Stomach (tissue), 9 donors: ENCODE measurements around the gene DPH7. TPM values are rescaled to one million over a fixed set of nuclear protein-coding genes. Genes with fewer than 3 reads are reported as not detected.

Experiments used
- DNase-seq, 2 donors: peaks; one replicate each; pipeline versions ENCODE4 v3.0.0 to v3.0.0-alpha.2; 2013 to 2019
- H3K27ac ChIP-seq, 5 donors: fragments of 200-600 bp in 4 of 5; sonication (generic) in 4 of 5; one replicate each; pipeline ENCODE4 v1.5.1; 2013 to 2019; ENCODE audit warnings: mild to moderate bottlenecking in 1 of 5, moderate library complexity in 1 of 5
- H3K27me3 ChIP-seq, 3 donors: fragments of 200-600 bp; sonication (generic); one replicate each; pipeline ENCODE4 v1.5.1; 2017 to 2019; ENCODE audit warnings: mixed run types in 1 of 3
- H3K36me3 ChIP-seq, 4 donors: fragments of 200-600 bp; sonication (generic); 1 replicate in 3 of 4; 2 replicates in 1 of 4; pipeline ENCODE4 v1.5.1; 2016 to 2019
- H3K4me1 ChIP-seq, 4 donors: fragments of 200-600 bp; sonication (generic); one replicate each; pipeline ENCODE4 v1.5.1; 2016 to 2019
- H3K4me3 ChIP-seq, 4 donors: fragments of 200-600 bp; sonication (generic) in 3 of 4; one replicate each; pipeline ENCODE4 v1.5.1; 2016 to 2019; ENCODE audit warnings: mild to moderate bottlenecking in 1 of 4
- H3K9me3 ChIP-seq, 4 donors: fragments of 200-600 bp; sonication (generic); one replicate each; pipeline ENCODE4 v1.5.1; 2016 to 2019
- CTCF ChIP-seq, 7 experiments: fragments of 450-650 bp in 4 of 7; fragments of 200-600 bp in 3 of 7; sonication (generic) in 3 of 7; IDR thresholded peaks; one replicate each; pipeline ENCODE4 v1.5.1; 2016 to 2019; ENCODE audit warnings: antibody characterized with exemption in 7 of 7, control low read depth in 2 of 7, mild to moderate bottlenecking in 1 of 7
- EP300 ChIP-seq: sonication (generic); formaldehyde crosslinking; IDR thresholded peaks from one replicate; pipeline ENCODE4 v1.6.1; 2017; ENCODE audit warnings: antibody characterized with exemption
- POLR2A ChIP-seq, 4 donors: fragments of 450-650 bp; IDR thresholded peaks; one replicate each; pipeline ENCODE4 v1.6.1; 2016; ENCODE audit warnings: antibody characterized with exemption in 4 of 4, control low read depth in 2 of 4, mild to moderate bottlenecking in 1 of 4, moderate library complexity in 1 of 4
- POLR2AphosphoS5 ChIP-seq, 3 donors: sonication (generic); formaldehyde crosslinking; IDR thresholded peaks; one replicate each; pipeline ENCODE4 v1.6.1; 2016; ENCODE audit warnings: antibody characterized with exemption in 3 of 3
- WGBS, 5 donors: extraction: QIAGEN DNeasy Blood & Tissue Kit in 3 of 5; methylation state at CpG; one replicate each; pipeline versions ENCODE4 v1.1.5 to v1.1.7; 2013 to 2018; 5-methylcytosine and 5-hydroxymethylcytosine counted together
- intact Hi-C: fragments of 100-400 bp; cut with DNase I; formaldehyde crosslinking; loops from one replicate; pipeline ENCODE4 v1.15.1; 2023; ENCODE audit warnings: low total_unique reads
- polyA plus RNA-seq, 3 donors: library from polyadenylated mRNA; stranded (reverse); fragments of 200-250 nt; gene quantifications; one replicate each; pipeline ENCODE4 v1.2.3, GENCODE V29; 2013
- total RNA-seq, 5 donors: library from RNA; depleted of rRNA; stranded (reverse); fragments of >200 nt; gene quantifications; one replicate each; pipeline versions ENCODE4 v1.1.0 to v1.2.3, GENCODE V29; 2014 to 2016
- donor health status: healthy with polysubstance abuse.
- donor health status: Bipolar disorder and iron deficiency.
- donor health status: healthy.

DPH7 gene
- total and polyA plus RNA-seq, 8 donors: 14.3 to 134 (median 23.8) TPM

- intact Hi-C loops: no loop called here
- H3K4me3 ChIP-seq: no peak overlapping the region
- TF ChIP-seq CTCF (IDR thresholded peaks at IDR 0.05) (no peak), EP300 (no peak), POLR2AphosphoS5 (IDR thresholded peaks at IDR 0.05) (no peak), POLR2A (IDR thresholded peaks at IDR 0.05) (no peak)
- 92 to 95% (median 95%) methylated on average over 23 to 28 of the region's 28 CpGs for WGBS, 5 donors
- peaks cover 0 to 28% (median 18%) of the 10 kb centered on the region in 4 donors for H3K36me3 ChIP-seq
- DNase-seq: no peak
- no peaks in the 10 kb centered on the region for H3K9me3 ChIP-seq
- no peak overlapping the region for H3K27ac ChIP-seq
- H3K27me3 ChIP-seq: no peaks in the 10 kb centered on the region
- peaks cover 0 to 8% (median 0%) of the 10 kb centered on the region in 4 donors for H3K4me1 ChIP-seq
Observed at GRCh38 chr9:137505421-137506140, 73.1 kb downstream of the DPH7 start.

Other genes with a start within 250 kb of the DPH7 start
- gene EXD3, start 155.8 kb downstream of the DPH7 start, total RNA-seq: 100 to 1,000 TPM in 1 of 5 donors, 10 to 100 TPM in 4; 12.9 to 105 (median 28.1) TPM
- 10 to 100 TPM; 17.4 to 27.3 (median 20.7) TPM for gene EXD3, start 155.8 kb downstream of the DPH7 start, polyA plus RNA-seq
- gene NOXA1, start 155.5 kb downstream of the DPH7 start, total RNA-seq: 10 to 100 TPM in 2 of 5 donors, 1 to 10 TPM in 3; 3.5 to 43.2 (median 8.3) TPM
- 10 to 100 TPM; 14.4 to 20.5 (median 15.1) TPM for gene NOXA1, start 155.5 kb downstream of the DPH7 start, polyA plus RNA-seq
- 10 to 100 TPM in 2 of 5 donors, 1 to 10 TPM in 1, under 1 TPM in 2; 0.89 to 37.9 (median 5.9) TPM for gene ENTPD8, start 137.6 kb downstream of the DPH7 start, total RNA-seq
- gene ENTPD8, start 137.6 kb downstream of the DPH7 start, polyA plus RNA-seq: 10 to 100 TPM in 1 of 3 donors, 1 to 10 TPM in 2; 2.8 to 16.2 (median 7.6) TPM
- gene NSMF, start 119.6 kb downstream of the DPH7 start, total RNA-seq: 10 to 100 TPM; 11.7 to 84.9 (median 56.6) TPM
- 10 to 100 TPM; 20.3 to 45.4 (median 28.9) TPM for gene NSMF, start 119.6 kb downstream of the DPH7 start, polyA plus RNA-seq
- gene PNPLA7, start 28.5 kb downstream of the DPH7 start, total RNA-seq: 10 to 100 TPM in 4 of 5 donors, 1 to 10 TPM in 1; 3.5 to 51.3 (median 21.4) TPM
- gene PNPLA7, start 28.5 kb downstream of the DPH7 start, polyA plus RNA-seq: 10 to 100 TPM in 2 of 3 donors, 1 to 10 TPM in 1; 9.2 to 15.6 (median 14.1) TPM
- 100 to 1,000 TPM in 1 of 5 donors, 10 to 100 TPM in 4; 23.3 to 282 (median 88.1) TPM for gene MRPL41, start 27.0 kb downstream of the DPH7 start, total RNA-seq
- gene MRPL41, start 27.0 kb downstream of the DPH7 start, polyA plus RNA-seq: 100 to 1,000 TPM; 115 to 183 (median 181) TPM
- gene ZMYND19, start 11.6 kb upstream of the DPH7 start, total RNA-seq: 10 to 100 TPM in 4 of 5 donors, 1 to 10 TPM in 1; 9.4 to 40.6 (median 31.9) TPM
- gene ZMYND19, start 11.6 kb upstream of the DPH7 start, polyA plus RNA-seq: 10 to 100 TPM; 17.0 to 30.0 (median 21.1) TPM
- gene ARRDC1, start 26.8 kb upstream of the DPH7 start, total RNA-seq: 100 to 1,000 TPM in 4 of 5 donors, 10 to 100 TPM in 1; 31.8 to 185 (median 148) TPM
- 100 to 1,000 TPM in 2 of 3 donors, 10 to 100 TPM in 1; 93.5 to 134 (median 128) TPM for gene ARRDC1, start 26.8 kb upstream of the DPH7 start, polyA plus RNA-seq
- gene EHMT1, start 40.1 kb upstream of the DPH7 start, total RNA-seq: 100 to 1,000 TPM in 3 of 5 donors, 10 to 100 TPM in 2; 77.3 to 419 (median 104) TPM
- 10 to 100 TPM; 23.9 to 34.7 (median 24.9) TPM for gene EHMT1, start 40.1 kb upstream of the DPH7 start, polyA plus RNA-seq